Neural progenitor cell (in vitro differentiated cells): ENCODE data around the gene BAIAP3. TPM values are rescaled to one million over a fixed set of nuclear protein-coding genes. Genes with fewer than 3 reads are reported as not detected.

ENCODE experiments used
- DNase-seq: peaks from one replicate; pipeline ENCODE4 v3.0.0-alpha.2; 2016; ENCODE audit warnings: low spot score
- H2AFZ ChIP-seq: fragments of 200-600 bp; sonication (generic); replicated peaks from 2 replicates; pipeline ENCODE4 v1.6.1; 2016; ENCODE audit warnings: antibody characterized with exemption
- H3F3A ChIP-seq: fragments of 200-600 bp; sonication (generic); 2 replicates; pipeline ENCODE4 v1.6.1; 2016; ENCODE audit warnings: antibody characterized with exemption, low read depth
- H3K27ac ChIP-seq: fragments of 200-600 bp; sonication (generic); 2 replicates; pipeline ENCODE4 v1.5.1; 2016; ENCODE audit warnings: mild to moderate bottlenecking
- H3K27me3 ChIP-seq: fragments of 200-600 bp; sonication (generic); 2 replicates; pipeline ENCODE4 v1.6.1; 2016; ENCODE audit warnings: mild to moderate bottlenecking, moderate library complexity
- H3K36me3 ChIP-seq: fragments of 200-600 bp; sonication (generic); 2 replicates; pipeline ENCODE4 v1.5.1; 2016
- H3K4me1 ChIP-seq: fragments of 200-600 bp; sonication (generic); 2 replicates; pipeline ENCODE4 v1.6.1; 2016; ENCODE audit warnings: mixed run types
- H3K4me2 ChIP-seq: fragments of 200-600 bp; sonication (generic); 2 replicates; pipeline ENCODE4 v1.6.1; 2016
- H3K4me3 ChIP-seq: fragments of 200-600 bp; sonication (generic); 2 replicates; pipeline ENCODE4 v1.5.1; 2016
- H3K79me2 ChIP-seq: fragments of 200-600 bp; sonication (generic); 2 replicates; pipeline ENCODE4 v1.6.1; 2016; ENCODE audit warnings: low read depth
- H3K9ac ChIP-seq: fragments of 200-600 bp; sonication (generic); 2 replicates; pipeline ENCODE4 v1.6.1; 2016
- H3K9me3 ChIP-seq: fragments of 200-600 bp; sonication (generic); 2 replicates; pipeline ENCODE4 v1.5.1; 2016; ENCODE audit warnings: low read depth
- H4K20me1 ChIP-seq: fragments of 200-600 bp; sonication (generic); 2 replicates; pipeline ENCODE4 v1.6.1; 2016; ENCODE audit warnings: low read depth
- H3K27ac Mint-ChIP-seq: 3 replicates; pipeline ENCODE4 v1.8.0; 2021; ENCODE audit warnings: mixed read lengths
- H3K27me3 Mint-ChIP-seq: 2 replicates; pipeline ENCODE4 v1.8.0; 2022; ENCODE audit warnings: low read depth, mild to moderate bottlenecking, inconsistent platforms, moderate library complexity, mixed read lengths; ENCODE audit not compliant: insufficient read depth
- H3K36me3 Mint-ChIP-seq: 3 replicates; pipeline ENCODE4 v1.8.0; 2021; ENCODE audit warnings: mixed read lengths
- H3K4me1 Mint-ChIP-seq: 3 replicates; pipeline ENCODE4 v1.8.0; 2021; ENCODE audit warnings: mixed read lengths
- H3K4me3 Mint-ChIP-seq: 3 replicates; pipeline ENCODE4 v1.8.0; 2021; ENCODE audit warnings: mild to moderate bottlenecking, moderate library complexity, mixed read lengths
- H3K9me3 Mint-ChIP-seq: 3 replicates; pipeline ENCODE4 v1.8.0; 2020; ENCODE audit warnings: mixed read lengths
- CTCF ChIP-seq: fragments of 200-600 bp; sonication (generic); IDR thresholded peaks from 2 replicates; pipeline ENCODE4 v1.5.1; 2017; ENCODE audit warnings: antibody characterized with exemption, mild to moderate bottlenecking
- EZH2 ChIP-seq: fragments of 200-600 bp; sonication (generic); IDR thresholded peaks from 2 replicates; pipeline ENCODE4 v1.6.1; 2017; ENCODE audit warnings: antibody characterized with exemption, mild to moderate bottlenecking, moderate library complexity
- EZH2phosphoT487 ChIP-seq: fragments of 200-600 bp; sonication (generic); IDR thresholded peaks from 2 replicates; pipeline ENCODE4 v1.6.1; 2017; ENCODE audit warnings: antibody characterized with exemption
- total RNA-seq: library from RNA; depleted of rRNA; stranded (reverse); fragments of >200 nt; gene quantifications from 2 replicates; pipeline ENCODE4 v1.2.3, GENCODE V29; 2015; ENCODE audit warnings: low replicate concordance

BAIAP3 gene
- total RNA-seq, 1 donor from 2014 or later, result 0.34 TPM

GRCh38 chr16:1380195-1380594, 46.8 kb downstream of the BAIAP3 start:
- H3K36me3 ChIP-seq, result no peaks in the 10 kb centered on the region
- H3K4me3 Mint-ChIP-seq, result peak overlapping the region; percentile 88
- no peak overlapping the region for H3K9ac ChIP-seq
- peaks cover 13% of the 10 kb centered on the region for H3K4me1 Mint-ChIP-seq
- H3K4me1 ChIP-seq, result peaks cover 4% of the 10 kb centered on the region
- peak overlapping the region; percentile 99 for H3K4me2 ChIP-seq
- H3K4me3 ChIP-seq, result peak overlapping the region; percentile 80
- peaks cover 15% of the 10 kb centered on the region for H3K79me2 ChIP-seq
- no peak overlapping the region for H3K27ac ChIP-seq
- peaks cover 7% of the 10 kb centered on the region for H3K27me3 Mint-ChIP-seq
- H3K27me3 ChIP-seq, result peaks cover 20% of the 10 kb centered on the region
- no peaks in the 10 kb centered on the region for H3K9me3 ChIP-seq
- no peak for TF ChIP-seq EZH2
- TF ChIP-seq CTCF, result no peak
- no peak for TF ChIP-seq EZH2phosphoT487
- DNase-seq, result peak; percentile 27
- peaks cover 11% of the 10 kb centered on the region for H3F3A ChIP-seq
- no peak overlapping the region for H3K27ac Mint-ChIP-seq
- peak overlapping the region; percentile 82 for H2AFZ ChIP-seq
- H3K9me3 Mint-ChIP-seq, result no peaks in the 10 kb centered on the region
- peaks cover 35% of the 10 kb centered on the region for H4K20me1 ChIP-seq
- peaks cover 3% of the 10 kb centered on the region for H3K36me3 Mint-ChIP-seq

- Mint-ChIP-seq H3K27me3 (peaks cover 7% of the 10 kb centered on the region), H3K4me3 (no peak overlapping the region), H3K9me3 (no peaks in the 10 kb centered on the region), H3K36me3 (peaks cover 3% of the 10 kb centered on the region), H3K4me1 (peaks cover 13% of the 10 kb centered on the region), H3K27ac (no peak overlapping the region)
- no peak overlapping the region for H3K4me3 ChIP-seq
- no peak overlapping the region for H2AFZ ChIP-seq
- H3K4me2 ChIP-seq, result no peak overlapping the region
- H3K9ac ChIP-seq, result no peak overlapping the region
- H3F3A ChIP-seq, result peaks cover 11% of the 10 kb centered on the region
- H3K27ac ChIP-seq, result no peak overlapping the region
- no peaks in the 10 kb centered on the region for H3K36me3 ChIP-seq
- peaks cover 4% of the 10 kb centered on the region for H3K4me1 ChIP-seq
- peaks cover 26% of the 10 kb centered on the region for H4K20me1 ChIP-seq
- H3K79me2 ChIP-seq, result peaks cover 15% of the 10 kb centered on the region
- DNase-seq, result no peak
- H3K9me3 ChIP-seq, result no peaks in the 10 kb centered on the region
- TF ChIP-seq EZH2, result no peak
- no peak for TF ChIP-seq CTCF
- no peak for TF ChIP-seq EZH2phosphoT487
- peaks cover 20% of the 10 kb centered on the region for H3K27me3 ChIP-seq
Measured at GRCh38 chr16:1381612-1382406, 48.4 kb downstream of the BAIAP3 start.

- no peak for DNase-seq
- Mint-ChIP-seq H3K4me3 (no peak overlapping the region), H3K36me3 (peaks cover 3% of the 10 kb centered on the region), H3K4me1 (peaks cover 8% of the 10 kb centered on the region), H3K9me3 (no peaks in the 10 kb centered on the region), H3K27ac (no peak overlapping the region), H3K27me3 (peaks cover 5% of the 10 kb centered on the region)
- Histone ChIP-seq H3K27me3 (peaks cover 13% of the 10 kb centered on the region), H4K20me1 (peaks cover 8% of the 10 kb centered on the region), H3K9ac (no peak overlapping the region), H3K4me2 (no peak overlapping the region), H3K27ac (no peak overlapping the region), H3K36me3 (no peaks in the 10 kb centered on the region), H3K9me3 (no peaks in the 10 kb centered on the region), H3F3A (peaks cover 11% of the 10 kb centered on the region), H2AFZ (no peak overlapping the region), H3K79me2 (peaks cover 5% of the 10 kb centered on the region), H3K4me1 (peaks cover 4% of the 10 kb centered on the region), H3K4me3 (no peak overlapping the region)
- TF ChIP-seq CTCF (no peak), EZH2phosphoT487 (no peak), EZH2 (no peak)
Measured at GRCh38 chr16:1383556-1383955, 50.1 kb downstream of the BAIAP3 start.
